GM12891 (cell line): ENCODE results near the gene BRI3BP.
A peak's percentile ranks its signal among the peaks of the same experiment; 100 is the strongest.
"Not testable (repeated sequence)": the region's sequence is repeated elsewhere in the genome, so short reads cannot be mapped to it uniquely, and the experiment has no call there.

Experiments
- DNase-seq: peaks from one replicate; pipeline ENCODE4 v3.0.0; 2011; ENCODE audit warnings: low spot score; ENCODE audit not compliant: insufficient read length
- FAIRE-seq: peaks from 2 replicates; lab custom pipeline; 2011; peaks lifted over from hg19 to GRCh38; lab: Jason Lieb, UNC
- PAX5 ChIP-seq: IDR thresholded peaks from 2 replicates; pipeline ENCODE4 v1.6.1; 2011; ENCODE audit warnings: low read length, moderate library complexity, mild to moderate bottlenecking; ENCODE audit not compliant: insufficient read depth, severe bottlenecking
- POLR2A ChIP-seq: IDR thresholded peaks from 2 replicates; pipeline ENCODE4 v1.6.1; 2011; ENCODE audit warnings: low read depth, low read length, control low read depth
- POLR2AphosphoS5 ChIP-seq: IDR thresholded peaks from 2 replicates; pipeline ENCODE4 v1.6.1; 2011; ENCODE audit warnings: low read depth, low read length, control low read depth
- POU2F2 ChIP-seq: IDR thresholded peaks from 2 replicates; pipeline ENCODE4 v1.6.1; 2011; ENCODE audit warnings: low read depth, mild to moderate bottlenecking, control low read depth, low read length, moderate library complexity
- SPI1 ChIP-seq: IDR thresholded peaks from 2 replicates; pipeline ENCODE4 v1.6.1; 2011; ENCODE audit warnings: low read depth, low read length, control low read depth
- TAF1 ChIP-seq: IDR thresholded peaks from 2 replicates; pipeline ENCODE4 v1.6.1; 2011; ENCODE audit warnings: low read depth, low read length, control low read depth

Gene BRI3BP

GRCh38 chr12:125017801-125018200 lies 24.4 kb downstream of the BRI3BP start:
- FAIRE-seq (no peak), DNase-seq (no peak)
- TF ChIP-seq POLR2A = no peak
- TF ChIP-seq POLR2AphosphoS5 = no peak
- no peak for TF ChIP-seq SPI1
- TF ChIP-seq POU2F2 = no peak
- TF ChIP-seq TAF1 = no peak

GRCh38 chr12:125018356-125018755 lies 24.9 kb downstream of the BRI3BP start:
- FAIRE-seq (no peak), DNase-seq (no peak)
- TF ChIP-seq POLR2AphosphoS5 = no peak
- no peak for TF ChIP-seq TAF1
- no peak for TF ChIP-seq SPI1
- no peak for TF ChIP-seq POLR2A
- TF ChIP-seq POU2F2 = no peak
- TF ChIP-seq PAX5 = no peak

- TF ChIP-seq SPI1 = no peak
- no peak for TF ChIP-seq POU2F2
- TF ChIP-seq POLR2AphosphoS5 = peak; percentile 20; the same call in 1 of the 2 replicates
- TF ChIP-seq PAX5 = no peak
- TF ChIP-seq POLR2A = no peak
- no peak for TF ChIP-seq TAF1
- no peak for DNase-seq
- no peak for FAIRE-seq
Measured at GRCh38 chr12:125021096-125021495, 27.7 kb downstream of the BRI3BP start.

GRCh38 chr12:125021771-125022170 lies 28.3 kb downstream of the BRI3BP start:
- FAIRE-seq (no peak), DNase-seq (no peak)
- TF ChIP-seq POU2F2 (no peak), POLR2AphosphoS5 (no peak), PAX5 (no peak)

GRCh38 chr12:125023065-125023464 lies 29.6 kb downstream of the BRI3BP start:
- FAIRE-seq (no peak), DNase-seq (no peak)
- TF ChIP-seq SPI1 = no peak
- no peak for TF ChIP-seq PAX5
- no peak for TF ChIP-seq POU2F2
- TF ChIP-seq POLR2A = no peak
- TF ChIP-seq TAF1 = no peak
- TF ChIP-seq POLR2AphosphoS5 = no peak

- DNase-seq (no peak), FAIRE-seq (no peak)
- TF ChIP-seq POLR2A (no peak), POLR2AphosphoS5 (no peak), PAX5 (no peak), POU2F2 (no peak), SPI1 (no peak), TAF1 (no peak)
Measured at GRCh38 chr12:125024949-125025563, 31.6 kb downstream of the BRI3BP start.

- DNase-seq = no peak
- TF ChIP-seq POLR2AphosphoS5 (no peak), POLR2A (no peak), PAX5 (no peak), SPI1 (no peak), POU2F2 (no peak)
- no peak for FAIRE-seq
Measured at GRCh38 chr12:125025606-125026235, 32.3 kb downstream of the BRI3BP start.

- DNase-seq (no peak), FAIRE-seq (no peak)
- TF ChIP-seq SPI1 (no peak), TAF1 (no peak), POU2F2 (no peak), POLR2A (no peak), POLR2AphosphoS5 (no peak), PAX5 (no peak)
Measured at GRCh38 chr12:125028106-125028505, 34.7 kb downstream of the BRI3BP start.

GRCh38 chr12:125029761-125030358 lies 36.4 kb downstream of the BRI3BP start:
- TF ChIP-seq POLR2A (no peak), TAF1 (no peak), POLR2AphosphoS5 (no peak), PAX5 (no peak), POU2F2 (no peak), SPI1 (no peak)
- FAIRE-seq (peak; percentile 50), DNase-seq (no peak)

GRCh38 chr12:125031471-125031870 lies 38.0 kb downstream of the BRI3BP start:
- FAIRE-seq, DNase-seq: not testable (repeated sequence)
